HG02852 (cell line): ENCODE data around the gene ABHD16A.
A peak's percentile ranks its signal among the peaks of the same experiment; 100 is the strongest.

Source experiments
- ATAC-seq: cut with Tn5 transposase; IDR thresholded peaks from one replicate; pipeline ENCODE4 v1.9.1; 2021; ENCODE audit warnings: mild to moderate bottlenecking, moderate library complexity; ENCODE audit not compliant: unreplicated experiment

The ABHD16A gene

DNA sequence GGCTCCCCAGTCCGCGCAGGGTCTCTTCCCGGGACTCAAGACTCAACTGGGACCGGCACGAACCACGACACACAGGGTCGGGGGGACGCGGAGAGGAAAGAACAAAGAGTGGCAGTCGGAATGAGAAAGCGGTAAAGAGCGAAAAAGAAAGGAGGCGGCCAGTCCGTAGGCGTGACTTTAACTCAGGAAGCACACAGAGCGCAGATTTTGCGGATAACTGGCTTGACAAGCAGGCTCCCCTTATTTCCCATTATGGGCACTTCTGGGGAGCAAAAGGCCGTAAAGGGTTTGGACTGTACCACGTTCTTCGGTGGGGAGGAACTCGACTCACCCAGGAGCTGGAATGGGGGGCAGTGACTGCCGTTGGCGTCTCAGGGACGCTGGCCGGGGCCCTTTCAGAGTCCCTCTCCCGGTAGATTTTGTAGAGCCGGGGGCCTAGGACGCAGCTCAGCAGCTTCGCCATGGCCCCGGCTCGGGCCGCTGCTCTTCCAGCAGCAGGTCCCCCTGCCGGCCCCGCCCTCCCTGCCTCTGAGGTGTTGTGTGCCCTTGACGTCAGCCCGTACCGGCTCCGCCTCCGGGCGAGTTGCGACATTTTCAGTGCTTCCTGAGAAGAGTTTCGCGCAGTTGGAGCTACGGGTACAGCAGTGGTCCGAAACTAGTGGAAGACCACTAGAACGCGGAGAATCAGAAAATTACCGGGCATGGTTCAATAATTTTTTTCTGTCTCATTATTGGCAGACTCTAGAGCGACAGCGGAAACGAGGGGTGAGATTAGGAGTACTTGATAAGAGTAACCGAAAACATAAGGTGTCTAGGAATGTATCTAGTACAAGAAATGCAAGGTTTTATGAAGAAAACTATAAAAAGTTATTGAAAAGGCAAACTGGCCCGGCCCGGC, at the start of gene ABHD16A:
TSS of gene ABHD16A (minus strand) at position 506 of the 898 bp plus-strand sequence. CDS start at position 463, 43 bp downstream.
- ATAC-seq = peak; percentile 85

DNA sequence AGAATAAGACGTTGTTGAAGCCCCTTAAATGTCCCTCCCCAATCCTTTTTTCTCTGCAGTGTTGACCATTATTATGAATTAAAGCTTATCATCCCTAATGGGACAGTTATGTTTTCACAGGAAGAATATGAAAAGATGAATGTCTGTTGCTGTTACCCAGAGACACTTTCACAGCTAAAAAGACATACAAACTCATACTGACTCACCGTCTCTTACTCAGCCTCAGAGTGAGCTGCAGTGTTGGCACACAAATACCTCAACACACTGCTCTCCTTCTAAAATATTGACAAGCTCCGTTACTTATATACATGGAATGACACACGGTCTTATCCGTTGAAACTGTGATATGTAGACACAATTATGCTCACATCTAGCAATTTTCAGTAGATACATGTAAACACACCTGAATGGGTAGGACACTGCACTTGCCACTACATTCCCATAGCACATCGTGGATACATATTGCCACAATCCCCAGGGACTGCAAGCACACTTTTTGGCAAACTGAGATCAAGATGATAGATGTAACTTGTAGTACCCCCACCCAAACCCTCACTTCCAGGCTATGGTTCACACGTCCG, 49.7 kb upstream of the ABHD16A start:
- ATAC-seq = no peak

DNA sequence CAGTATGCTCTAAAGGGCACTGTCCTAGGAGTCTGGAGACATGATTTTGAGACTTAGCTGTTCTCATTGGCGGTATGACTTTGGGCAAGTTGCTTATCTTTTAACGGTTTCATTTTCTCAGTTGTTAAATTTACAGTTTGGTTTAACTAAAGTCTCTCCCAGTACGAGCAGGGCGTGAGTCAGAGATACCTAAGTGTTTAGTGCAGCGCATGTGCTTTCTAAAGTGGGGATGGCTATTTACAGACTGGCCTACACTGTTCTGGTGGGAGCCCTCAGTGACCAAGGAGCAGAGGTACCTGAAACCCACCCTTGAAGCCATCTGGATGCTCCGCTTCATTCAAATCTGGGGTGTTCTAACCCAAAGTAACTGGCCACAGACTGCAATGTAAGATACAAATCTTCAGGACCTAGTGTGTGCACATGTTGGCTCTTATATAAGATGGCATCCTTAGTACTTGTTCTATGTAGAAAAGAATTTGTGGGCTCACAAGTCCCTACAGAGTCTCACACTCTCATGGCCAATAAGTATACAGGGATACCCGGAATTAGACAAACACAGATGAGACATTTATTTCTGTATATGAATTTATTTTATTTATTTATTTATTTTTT, 47.4 kb upstream of the ABHD16A start:
- no peak for ATAC-seq

DNA sequence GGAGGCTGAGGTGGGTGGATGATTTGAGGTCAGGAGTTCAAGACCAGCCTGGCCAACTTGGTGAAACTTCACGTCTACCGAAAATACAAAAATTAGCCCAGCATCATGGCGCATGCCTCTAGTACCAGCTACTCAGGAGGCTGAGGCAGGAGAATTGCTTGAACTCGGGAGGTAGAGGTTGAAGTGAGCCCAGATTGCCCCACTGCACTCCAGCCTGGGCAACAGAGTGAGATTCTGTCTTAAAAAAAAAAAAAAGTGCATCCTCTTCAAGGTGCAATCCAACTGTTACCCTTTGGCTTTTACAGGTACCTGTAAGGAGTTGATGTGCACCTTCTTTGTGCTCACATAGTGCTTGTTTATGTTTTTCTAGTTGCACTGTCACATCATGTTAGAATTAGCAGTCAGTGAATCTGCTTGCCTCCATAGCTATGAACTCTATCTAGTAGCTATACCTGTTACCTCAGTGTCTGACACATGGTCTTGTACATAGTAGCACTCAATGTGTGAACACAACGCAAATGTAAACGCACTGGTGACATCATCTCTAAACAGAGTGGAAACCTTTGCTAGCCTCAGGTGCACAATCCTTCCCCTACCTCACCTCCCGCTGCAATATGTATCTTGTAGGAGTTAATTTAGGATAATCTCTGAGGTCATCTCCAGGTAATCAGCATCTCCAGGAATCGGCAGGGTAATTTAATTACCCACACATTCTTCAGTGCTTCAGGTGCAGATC, 46.3 kb upstream of the ABHD16A start:
- no peak for ATAC-seq

DNA sequence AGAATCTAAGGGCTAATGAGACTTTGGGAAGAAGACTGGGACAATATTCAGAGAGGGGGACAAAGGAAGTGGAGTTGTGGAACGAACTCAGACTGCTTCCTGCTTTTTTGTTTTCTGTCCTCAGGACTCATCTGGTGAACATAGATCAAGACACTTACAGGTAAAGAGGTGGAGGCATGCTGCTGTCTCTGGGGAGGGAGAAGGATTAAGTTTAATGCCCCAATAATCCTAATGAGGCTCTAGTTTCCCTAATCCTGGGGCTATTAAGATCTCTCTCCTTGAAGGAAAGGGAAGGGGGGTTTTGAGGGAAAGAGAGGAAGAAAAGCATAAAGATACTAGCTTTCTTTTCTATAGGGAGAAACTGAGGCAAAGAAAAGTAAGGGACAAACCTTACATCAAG, 41.3 kb upstream of the ABHD16A start:
- ATAC-seq = no peak

DNA sequence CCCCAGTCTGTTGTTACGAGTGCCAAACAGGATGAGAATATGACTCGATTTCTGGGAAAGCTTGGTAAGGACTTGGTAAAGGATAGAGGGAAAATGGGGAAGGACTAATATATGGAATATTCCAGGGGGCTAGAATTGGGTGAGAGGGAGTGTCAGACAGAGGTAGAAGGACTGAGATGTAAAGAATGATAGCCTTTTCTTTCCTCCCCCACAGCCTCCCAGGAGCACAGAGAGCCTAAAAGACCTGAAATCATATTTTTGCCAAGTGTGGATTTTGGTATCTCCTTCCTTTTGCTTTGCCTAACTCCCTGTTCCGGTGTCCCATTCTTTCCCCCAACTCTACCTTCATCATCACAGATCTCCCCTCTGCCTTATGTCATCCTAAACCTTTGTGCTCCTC, 39.8 kb upstream of the ABHD16A start:
- ATAC-seq = no peak

DNA sequence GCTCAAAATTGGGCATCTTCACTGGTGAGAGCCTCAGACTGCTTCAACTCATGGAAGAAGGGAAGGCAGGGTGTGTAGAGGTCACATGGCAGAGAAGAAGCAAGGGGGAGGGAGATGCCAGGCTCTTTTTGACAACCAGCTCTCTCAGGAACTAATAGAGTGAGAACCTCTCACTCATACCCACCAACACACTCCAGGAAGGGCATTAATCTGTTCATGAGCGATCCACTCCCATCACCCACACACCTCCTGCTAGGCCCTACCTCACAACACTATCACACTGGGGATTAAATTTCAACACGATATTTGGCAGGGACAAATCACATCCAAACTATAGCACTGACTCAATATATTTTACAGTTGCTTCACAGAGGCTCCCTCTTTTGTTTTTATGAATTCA, 38.7 kb upstream of the ABHD16A start:
- no peak for ATAC-seq

DNA sequence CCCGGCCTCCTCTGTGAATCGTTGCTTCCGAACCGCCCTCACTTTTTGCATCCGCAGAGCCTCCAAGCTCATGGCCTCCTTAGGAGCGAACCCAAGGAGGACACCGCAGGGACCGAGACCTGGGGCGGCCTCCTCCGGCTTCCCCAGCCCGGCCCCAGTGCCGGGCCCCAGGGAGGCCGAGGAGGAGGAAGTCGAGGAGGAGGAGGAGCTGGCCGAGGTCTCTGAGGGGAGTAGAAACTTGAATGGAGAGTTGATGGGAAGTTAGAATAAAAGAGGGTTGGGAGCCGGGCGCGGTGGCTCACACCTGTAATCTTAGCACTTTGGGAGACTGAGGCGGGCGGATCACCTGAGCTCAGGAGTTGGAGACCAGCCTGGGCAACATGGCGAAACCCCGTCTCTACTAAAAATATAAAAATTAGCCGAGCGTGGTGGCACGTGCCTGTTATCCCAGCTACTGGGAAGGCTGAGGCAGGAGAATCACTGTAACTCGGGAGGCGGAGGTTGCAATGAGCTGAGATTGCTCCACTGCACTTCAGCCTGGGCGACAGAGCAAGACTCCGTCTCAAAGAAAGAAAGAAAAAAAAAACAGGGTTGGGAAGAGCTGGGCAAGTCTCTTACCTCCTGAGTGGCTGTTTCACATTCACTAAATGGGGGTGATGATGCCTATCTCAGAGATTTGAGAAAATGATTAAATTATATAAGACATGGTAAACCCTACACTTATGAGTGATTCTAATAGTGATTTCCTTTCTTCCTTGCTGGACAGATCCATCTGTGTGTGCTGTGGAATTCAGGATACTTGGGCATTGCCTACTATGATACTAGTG, 37.5 kb upstream of the ABHD16A start:
- peak; percentile 1 for ATAC-seq

DNA sequence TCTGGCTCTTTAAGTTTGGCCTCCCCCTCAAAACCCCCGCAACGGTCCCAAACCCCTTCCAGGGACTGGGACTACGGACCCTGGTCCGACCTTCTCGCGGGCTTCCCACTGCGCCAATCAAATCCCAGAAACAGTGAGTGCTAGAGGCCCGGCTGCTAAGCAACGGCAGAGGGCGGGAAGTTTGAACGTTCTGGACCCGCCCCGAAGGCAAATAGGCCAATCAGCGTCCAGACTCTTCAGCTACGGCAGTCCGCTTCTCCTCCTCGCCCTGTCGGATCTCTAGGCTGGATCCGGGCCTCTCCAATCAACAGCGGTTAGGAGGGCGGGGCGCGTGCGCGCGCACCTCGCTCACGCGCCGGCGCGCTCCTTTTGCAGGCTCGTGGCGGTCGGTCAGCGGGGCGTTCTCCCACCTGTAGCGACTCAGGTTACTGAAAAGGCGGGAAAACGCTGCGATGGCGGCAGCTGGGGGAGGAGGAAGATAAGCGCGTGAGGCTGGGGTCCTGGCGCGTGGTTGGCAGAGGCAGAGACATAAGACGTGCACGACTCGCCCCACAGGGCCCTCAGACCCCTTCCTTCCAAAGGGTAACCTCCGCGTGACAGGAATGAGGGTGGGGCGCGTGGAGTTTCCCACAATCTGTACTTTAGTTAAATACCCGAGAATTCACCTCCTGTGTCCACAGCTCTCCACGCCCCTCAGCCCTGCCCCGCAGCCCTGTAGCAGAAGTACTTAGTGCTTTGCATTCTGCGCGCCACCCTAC, 36.7 kb upstream of the ABHD16A start, which contains the start of gene MSH5:
TSS of gene MSH5 (plus strand) at position 367 of the 758 bp plus-strand sequence. CDS start 462 bp downstream, outside the sequence.
- peak; percentile 72 for ATAC-seq

DNA sequence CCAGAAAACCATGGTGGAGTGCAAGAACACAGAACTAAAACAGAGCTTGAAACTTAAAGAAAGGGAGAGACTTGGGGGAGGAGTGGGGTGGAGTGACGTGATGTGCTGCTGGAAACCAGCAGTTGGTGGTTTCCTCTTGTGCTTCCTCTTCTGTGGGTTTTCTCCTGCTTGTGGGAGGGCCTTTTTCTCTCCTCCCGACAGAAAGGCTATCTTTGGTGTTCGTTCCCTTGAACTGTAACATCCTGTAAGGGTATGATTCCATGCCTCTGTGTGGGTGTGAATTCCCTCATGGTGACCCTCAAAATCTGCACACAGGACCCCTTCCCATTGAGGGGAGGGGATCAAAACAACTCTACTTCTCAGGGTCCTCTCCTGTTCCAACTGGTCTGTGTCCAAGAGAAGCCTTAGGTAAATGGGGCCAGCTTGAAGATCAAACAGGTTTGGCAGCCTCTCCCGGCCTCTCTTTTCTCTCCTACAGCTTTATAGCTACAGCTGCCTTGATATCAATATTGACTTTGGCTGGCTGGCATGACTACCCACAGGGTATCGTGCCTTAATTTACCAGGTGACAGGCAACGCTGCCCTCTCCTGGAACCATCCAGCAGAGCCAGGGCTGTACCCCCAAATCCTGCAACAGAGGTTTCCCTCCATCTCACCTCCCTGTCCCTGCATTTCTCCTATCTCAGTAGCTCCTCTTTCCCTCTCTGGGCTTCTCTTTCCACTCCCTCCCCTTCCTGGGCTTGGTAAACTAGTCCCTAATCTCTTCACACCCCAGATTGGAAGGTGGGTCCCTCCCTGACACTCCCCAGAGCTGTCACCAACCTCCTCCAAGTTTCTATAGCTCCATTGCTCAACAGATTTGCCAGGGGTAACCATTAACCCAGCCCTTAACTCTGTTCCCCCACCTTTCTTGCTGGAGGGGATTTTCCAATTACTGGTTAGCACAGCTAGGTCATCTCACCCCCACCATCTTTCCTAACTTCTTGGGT, 35.2 kb upstream of the ABHD16A start:
- ATAC-seq = no peak

DNA sequence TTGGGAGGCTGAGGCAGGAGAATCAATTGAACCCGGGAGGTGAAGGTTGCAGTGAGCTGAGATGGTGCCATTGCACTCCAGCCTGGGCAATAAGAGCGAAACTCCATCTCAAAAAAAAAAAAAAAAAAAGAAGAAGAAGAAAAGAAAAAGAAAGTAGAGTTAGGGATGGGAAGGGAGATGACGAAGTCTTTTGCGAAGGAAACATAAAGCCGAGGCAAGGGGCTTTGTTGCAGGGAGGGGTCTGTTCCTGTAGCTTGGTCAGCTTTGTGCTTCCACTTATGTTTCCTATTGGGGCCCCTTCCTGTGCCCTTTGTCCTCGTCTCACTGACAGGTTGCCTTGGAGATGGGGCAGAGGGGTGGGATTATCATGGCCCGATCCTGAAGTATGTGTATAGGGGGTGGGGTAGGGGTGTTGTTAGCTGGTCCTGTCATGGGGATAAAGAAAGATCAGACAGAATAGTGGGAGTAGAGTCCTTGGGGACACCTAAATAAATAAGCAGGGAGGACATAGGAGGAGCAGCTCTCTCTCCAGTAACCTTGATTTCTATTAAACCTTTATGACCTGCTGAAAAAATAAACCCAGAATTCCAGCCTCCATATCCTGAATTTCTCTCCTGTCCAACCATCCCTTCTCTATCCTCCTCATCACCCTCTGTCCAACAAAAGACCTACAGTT, 34.3 kb upstream of the ABHD16A start:
- ATAC-seq = no peak

DNA sequence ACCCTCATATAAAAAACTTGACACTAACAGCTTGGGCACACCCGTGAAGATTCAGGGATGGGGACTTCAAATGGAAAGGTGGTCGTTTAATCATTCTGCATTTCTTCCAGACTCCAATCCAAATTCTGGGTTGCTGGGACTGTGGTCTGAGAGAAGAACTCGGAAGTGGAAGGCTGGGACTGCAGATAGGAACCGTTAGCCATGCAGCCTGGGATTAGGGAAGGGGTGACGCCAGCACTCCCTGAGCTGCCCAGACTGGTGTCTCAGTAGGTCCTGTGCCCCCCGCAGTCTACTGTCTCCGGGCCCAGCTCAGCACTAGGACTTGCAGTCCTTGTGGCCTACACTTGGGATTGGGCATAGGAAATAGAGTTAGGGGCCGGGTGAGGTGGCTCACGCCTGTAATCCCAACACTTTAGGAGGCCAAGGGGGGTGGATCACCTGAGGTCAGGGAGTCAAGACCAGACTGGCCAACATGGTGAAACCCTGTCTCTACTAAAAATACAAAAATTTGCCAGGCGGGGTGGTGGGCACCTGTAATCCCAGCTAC, 33.7 kb upstream of the ABHD16A start:
- ATAC-seq = no peak

DNA sequence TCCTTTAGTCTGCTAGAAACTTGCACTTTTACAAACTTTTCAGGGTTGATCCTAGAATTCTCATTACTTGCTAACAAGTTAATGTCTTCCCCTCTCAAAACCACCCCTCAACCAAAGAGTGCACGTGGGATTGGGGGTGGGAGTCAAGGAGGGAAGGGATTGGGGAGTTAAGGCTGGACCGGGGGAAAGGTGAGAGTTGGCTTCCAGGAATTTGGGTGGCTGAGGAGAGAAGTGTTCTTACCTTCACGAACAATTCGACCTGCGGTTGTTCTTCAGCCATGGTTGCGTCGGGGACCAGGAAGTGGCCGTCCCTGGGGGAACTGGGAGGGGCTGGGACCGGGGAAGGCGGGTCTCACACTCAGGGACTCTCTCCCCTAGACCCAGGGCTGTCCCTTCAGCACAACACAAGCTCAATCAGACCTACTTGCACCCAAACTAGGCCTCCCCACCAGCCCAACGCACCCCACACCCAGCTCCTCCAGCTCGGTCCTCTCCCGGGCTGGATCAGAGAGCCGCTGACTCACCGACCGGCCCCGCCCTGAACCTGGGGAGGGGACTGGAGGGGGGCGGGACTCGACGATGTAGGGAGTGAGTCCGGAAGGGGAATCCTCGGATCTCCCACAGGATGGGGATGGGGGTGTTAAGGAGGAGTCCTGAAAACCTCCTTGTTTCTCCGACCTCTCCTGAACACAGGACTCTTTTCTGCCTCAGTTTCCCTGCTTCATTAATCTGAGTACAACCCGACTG, 33.1 kb upstream of the ABHD16A start, which contains the start of gene CLIC1:
TSS of gene CLIC1 (minus strand) at position 510 of the 747 bp plus-strand sequence. CDS start at position 280, 230 bp downstream.
- no peak for ATAC-seq

DNA sequence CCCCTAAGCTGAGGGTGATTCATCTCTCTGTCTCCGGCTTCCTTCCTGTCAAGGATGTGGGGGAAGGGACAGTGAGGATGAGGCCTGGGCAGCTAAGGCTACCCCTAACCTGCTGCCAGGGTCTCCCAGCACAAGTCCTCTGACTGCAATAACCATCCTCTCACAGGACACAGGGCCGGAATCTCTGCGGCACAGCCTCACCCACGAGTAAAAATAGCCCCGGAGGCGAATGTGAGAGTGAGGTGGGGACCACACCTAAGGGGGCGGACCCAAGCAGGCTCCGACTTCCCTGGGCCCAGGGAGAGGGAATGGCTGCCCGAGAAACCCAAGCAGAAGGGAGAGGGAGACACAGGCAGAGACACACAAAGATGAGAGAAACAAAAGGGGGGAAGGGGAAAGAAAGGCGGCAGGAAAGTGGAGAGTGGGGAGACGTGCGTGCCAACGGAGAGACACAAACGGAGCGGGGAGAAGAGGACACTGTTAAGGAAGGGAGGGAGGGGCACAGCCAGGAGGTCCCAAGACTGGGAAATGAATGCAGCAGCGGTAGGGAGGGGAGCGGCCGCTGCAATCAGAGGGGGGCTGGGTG, 31.8 kb upstream of the ABHD16A start:
- no peak for ATAC-seq

DNA sequence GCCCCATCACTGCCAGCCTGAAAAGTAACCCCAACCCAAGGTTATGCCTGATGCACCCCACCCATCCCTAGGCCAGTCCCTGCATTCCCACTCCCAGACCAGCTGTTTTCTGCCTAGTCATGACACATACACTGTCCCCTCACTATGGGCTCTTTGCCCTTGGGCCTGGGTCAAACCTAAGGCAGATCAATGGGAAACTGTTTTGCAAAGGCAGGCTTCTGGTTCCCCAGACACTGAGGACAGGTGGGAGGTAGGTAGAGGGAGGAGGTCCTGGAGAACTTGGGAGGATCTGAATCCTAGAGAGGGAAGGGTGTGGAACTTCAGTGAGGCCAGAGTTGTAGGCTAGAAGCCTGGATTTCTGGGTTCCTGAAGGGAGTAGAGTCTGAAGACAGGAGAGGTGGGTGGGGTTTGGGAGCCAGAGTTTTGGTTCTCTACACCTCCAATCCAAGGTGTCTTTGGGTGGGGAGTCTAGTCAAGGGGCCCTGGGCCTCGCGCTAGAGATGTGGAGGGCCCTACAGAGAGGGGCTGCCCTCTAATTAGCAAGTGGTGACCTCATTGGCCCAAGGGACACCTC, 31.2 kb upstream of the ABHD16A start:
- no peak for ATAC-seq

DNA sequence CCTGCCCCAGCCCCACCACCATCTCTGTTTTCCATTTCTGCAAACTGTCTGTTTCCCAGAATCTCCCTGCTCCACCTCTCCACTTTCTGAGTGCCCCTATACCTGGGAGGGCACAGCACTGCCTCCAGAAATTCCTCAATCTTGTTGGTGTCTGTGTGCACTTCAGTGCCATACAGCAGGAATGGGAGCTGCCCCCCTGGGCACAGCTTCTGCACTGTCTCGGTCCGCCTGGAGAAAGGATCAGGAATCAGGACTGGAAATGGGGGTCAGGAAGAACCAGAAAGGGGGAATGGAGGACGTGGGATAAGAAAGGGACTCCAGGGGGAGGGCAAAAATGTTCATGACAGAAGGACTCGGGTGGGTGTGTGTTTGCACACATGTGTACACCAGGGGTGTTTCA, 30.6 kb upstream of the ABHD16A start:
- ATAC-seq = no peak
